Measurements from ENCODE around the gene TCP11L2. TPM values are rescaled to one million over a fixed set of nuclear protein-coding genes. Genes with fewer than 3 reads are reported as not detected.

The TCP11L2 gene
- total and polyA plus RNA-seq, 2 of the 13 experiments (the other 11 are each of a cell fraction or from before 2014, with no cell fraction given) = 4.6 to 24.1 TPM

DNA sequence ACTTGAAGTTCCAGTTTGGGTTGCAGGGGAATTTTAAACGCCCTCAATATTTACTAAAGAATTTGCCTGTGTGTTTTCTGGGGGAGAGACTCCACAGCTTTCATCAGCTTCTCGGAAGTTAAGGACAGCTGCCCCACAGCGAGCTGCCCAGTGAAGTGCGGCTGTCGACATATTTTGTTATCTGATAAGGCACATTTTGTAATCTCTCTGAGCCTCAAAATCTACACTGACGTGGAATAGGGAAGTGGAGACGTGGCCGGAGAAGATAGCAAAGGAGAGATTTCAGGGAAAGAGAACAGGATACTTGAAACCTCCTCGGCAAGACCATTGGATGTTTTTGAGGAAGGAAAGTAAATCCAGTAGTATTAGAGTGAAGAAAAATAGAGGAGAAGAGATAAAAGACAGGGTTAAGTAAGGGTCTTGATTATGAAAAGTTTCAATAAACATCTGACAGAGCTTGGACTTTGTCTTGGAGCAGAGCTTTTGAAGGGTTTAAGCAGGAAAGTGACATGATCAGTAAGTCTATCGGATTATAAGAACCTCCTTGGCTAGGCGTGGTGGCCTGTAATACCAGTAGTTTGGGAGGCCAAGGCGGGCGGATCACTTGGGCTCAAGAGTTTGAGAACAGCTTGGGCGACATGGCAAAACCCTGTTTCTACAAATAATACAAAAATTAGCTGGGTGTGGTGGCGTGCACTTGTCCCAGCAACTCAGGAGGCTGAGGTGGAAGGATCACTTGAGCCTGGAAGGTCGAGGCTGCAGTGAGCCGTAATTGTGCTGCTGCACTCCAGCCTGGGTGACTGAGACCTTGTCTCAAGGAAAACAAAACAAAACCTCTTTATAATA, 56.1 kb downstream of the TCP11L2 start (continued):
- TF ChIP-seq RBFOX2 (IDR thresholded peaks at IDR 0.05; ENCODE audit: low read depth, low read length) (no peak), ISX (CRISPR knock-in tag; conservative IDR thresholded peaks at IDR 0.05) (0 out of 2 replicates have a peak, but pooled peaks have one; percentile 13), ZNF121 (CRISPR knock-in tag; IDR thresholded peaks at IDR 0.05) (0 out of 2 replicates have a peak, but pooled peaks have one; percentile 14), TCF7 (IDR thresholded peaks at IDR 0.05; ENCODE audit: low read depth) (0 out of 2 replicates have a peak, but pooled peaks have one; percentile 12), ZNF766 (CRISPR knock-in tag; IDR thresholded peaks at IDR 0.05; ENCODE audit: borderline replicate concordance) (0 out of 2 replicates have a peak, but pooled peaks have one; percentile 8), ZBTB8A (CRISPR knock-in tag; IDR thresholded peaks at IDR 0.05; ENCODE audit: borderline replicate concordance, low read depth) (no peak), HOXA5 (CRISPR knock-in tag; IDR thresholded peaks at IDR 0.05) (peak; percentile 13; the same call in 1 of the 2 replicates), NFIC (IDR thresholded peaks at IDR 0.05; ENCODE audit: low read length) (0 out of 2 replicates have a peak, but pooled peaks have one; percentile 38), ZNF616 (CRISPR knock-in tag; IDR thresholded peaks at IDR 0.05; ENCODE audit: low read depth) (no peak), SP5 (CRISPR knock-in tag; IDR thresholded peaks at IDR 0.05; ENCODE audit: borderline replicate concordance, low read depth) (no peak), PHF21A (CRISPR knock-in tag; IDR thresholded peaks at IDR 0.05) (0 out of 2 replicates have a peak, but pooled peaks have one; percentile 11), BCL6 (CRISPR knock-in tag; IDR thresholded peaks at IDR 0.05) (no peak)
- TF ChIP-seq, protein P1, sequence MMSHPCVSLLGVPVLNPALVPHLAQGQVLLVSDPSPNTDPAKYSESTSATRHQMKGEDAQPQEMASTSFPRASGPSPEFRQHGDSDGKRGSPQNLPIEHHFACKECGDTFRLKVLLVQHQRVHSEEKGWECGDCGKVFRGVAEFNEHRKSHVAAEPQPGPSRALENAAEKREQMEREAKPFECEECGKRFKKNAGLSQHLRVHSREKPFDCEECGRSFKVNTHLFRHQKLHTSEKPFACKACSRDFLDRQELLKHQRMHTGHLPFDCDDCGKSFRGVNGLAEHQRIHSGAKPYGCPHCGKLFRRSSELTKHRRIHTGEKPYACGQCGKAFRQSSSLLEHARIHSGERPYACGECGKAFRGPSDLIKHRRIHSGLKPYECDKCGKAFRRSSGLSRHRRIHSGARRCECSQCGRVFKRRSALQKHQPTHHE (CRISPR knock-in tag; IDR thresholded peaks at IDR 0.05; ENCODE audit: borderline replicate concordance) = 0 out of 2 replicates have a peak, but pooled peaks have one; percentile 5
- TF ChIP-seq, protein P2, sequence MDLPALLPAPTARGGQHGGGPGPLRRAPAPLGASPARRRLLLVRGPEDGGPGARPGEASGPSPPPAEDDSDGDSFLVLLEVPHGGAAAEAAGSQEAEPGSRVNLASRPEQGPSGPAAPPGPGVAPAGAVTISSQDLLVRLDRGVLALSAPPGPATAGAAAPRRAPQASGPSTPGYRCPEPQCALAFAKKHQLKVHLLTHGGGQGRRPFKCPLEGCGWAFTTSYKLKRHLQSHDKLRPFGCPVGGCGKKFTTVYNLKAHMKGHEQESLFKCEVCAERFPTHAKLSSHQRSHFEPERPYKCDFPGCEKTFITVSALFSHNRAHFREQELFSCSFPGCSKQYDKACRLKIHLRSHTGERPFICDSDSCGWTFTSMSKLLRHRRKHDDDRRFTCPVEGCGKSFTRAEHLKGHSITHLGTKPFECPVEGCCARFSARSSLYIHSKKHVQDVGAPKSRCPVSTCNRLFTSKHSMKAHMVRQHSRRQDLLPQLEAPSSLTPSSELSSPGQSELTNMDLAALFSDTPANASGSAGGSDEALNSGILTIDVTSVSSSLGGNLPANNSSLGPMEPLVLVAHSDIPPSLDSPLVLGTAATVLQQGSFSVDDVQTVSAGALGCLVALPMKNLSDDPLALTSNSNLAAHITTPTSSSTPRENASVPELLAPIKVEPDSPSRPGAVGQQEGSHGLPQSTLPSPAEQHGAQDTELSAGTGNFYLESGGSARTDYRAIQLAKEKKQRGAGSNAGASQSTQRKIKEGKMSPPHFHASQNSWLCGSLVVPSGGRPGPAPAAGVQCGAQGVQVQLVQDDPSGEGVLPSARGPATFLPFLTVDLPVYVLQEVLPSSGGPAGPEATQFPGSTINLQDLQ (CRISPR knock-in tag; IDR thresholded peaks at IDR 0.05) = no peak
- TF ChIP-seq, protein P3, sequence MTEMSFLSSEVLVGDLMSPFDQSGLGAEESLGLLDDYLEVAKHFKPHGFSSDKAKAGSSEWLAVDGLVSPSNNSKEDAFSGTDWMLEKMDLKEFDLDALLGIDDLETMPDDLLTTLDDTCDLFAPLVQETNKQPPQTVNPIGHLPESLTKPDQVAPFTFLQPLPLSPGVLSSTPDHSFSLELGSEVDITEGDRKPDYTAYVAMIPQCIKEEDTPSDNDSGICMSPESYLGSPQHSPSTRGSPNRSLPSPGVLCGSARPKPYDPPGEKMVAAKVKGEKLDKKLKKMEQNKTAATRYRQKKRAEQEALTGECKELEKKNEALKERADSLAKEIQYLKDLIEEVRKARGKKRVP (CRISPR knock-in tag; IDR thresholded peaks at IDR 0.05) = peak in 1 of 2 experiments; percentile 80; a peak in 1 of 4 replicates
- TF ChIP-seq, protein P4, sequence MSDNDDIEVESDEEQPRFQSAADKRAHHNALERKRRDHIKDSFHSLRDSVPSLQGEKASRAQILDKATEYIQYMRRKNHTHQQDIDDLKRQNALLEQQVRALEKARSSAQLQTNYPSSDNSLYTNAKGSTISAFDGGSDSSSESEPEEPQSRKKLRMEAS (IDR thresholded peaks at IDR 0.05) = no peak
- TF ChIP-seq, protein P5, sequence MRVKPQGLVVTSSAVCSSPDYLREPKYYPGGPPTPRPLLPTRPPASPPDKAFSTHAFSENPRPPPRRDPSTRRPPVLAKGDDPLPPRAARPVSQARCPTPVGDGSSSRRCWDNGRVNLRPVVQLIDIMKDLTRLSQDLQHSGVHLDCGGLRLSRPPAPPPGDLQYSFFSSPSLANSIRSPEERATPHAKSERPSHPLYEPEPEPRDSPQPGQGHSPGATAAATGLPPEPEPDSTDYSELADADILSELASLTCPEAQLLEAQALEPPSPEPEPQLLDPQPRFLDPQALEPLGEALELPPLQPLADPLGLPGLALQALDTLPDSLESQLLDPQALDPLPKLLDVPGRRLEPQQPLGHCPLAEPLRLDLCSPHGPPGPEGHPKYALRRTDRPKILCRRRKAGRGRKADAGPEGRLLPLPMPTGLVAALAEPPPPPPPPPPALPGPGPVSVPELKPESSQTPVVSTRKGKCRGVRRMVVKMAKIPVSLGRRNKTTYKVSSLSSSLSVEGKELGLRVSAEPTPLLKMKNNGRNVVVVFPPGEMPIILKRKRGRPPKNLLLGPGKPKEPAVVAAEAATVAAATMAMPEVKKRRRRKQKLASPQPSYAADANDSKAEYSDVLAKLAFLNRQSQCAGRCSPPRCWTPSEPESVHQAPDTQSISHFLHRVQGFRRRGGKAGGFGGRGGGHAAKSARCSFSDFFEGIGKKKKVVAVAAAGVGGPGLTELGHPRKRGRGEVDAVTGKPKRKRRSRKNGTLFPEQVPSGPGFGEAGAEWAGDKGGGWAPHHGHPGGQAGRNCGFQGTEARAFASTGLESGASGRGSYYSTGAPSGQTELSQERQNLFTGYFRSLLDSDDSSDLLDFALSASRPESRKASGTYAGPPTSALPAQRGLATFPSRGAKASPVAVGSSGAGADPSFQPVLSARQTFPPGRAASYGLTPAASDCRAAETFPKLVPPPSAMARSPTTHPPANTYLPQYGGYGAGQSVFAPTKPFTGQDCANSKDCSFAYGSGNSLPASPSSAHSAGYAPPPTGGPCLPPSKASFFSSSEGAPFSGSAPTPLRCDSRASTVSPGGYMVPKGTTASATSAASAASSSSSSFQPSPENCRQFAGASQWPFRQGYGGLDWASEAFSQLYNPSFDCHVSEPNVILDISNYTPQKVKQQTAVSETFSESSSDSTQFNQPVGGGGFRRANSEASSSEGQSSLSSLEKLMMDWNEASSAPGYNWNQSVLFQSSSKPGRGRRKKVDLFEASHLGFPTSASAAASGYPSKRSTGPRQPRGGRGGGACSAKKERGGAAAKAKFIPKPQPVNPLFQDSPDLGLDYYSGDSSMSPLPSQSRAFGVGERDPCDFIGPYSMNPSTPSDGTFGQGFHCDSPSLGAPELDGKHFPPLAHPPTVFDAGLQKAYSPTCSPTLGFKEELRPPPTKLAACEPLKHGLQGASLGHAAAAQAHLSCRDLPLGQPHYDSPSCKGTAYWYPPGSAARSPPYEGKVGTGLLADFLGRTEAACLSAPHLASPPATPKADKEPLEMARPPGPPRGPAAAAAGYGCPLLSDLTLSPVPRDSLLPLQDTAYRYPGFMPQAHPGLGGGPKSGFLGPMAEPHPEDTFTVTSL (CRISPR knock-in tag; IDR thresholded peaks at IDR 0.05; ENCODE audit: borderline replicate concordance) = no peak
